Measurements from ENCODE around the gene MFSD1.

MFSD1 gene

DNA sequence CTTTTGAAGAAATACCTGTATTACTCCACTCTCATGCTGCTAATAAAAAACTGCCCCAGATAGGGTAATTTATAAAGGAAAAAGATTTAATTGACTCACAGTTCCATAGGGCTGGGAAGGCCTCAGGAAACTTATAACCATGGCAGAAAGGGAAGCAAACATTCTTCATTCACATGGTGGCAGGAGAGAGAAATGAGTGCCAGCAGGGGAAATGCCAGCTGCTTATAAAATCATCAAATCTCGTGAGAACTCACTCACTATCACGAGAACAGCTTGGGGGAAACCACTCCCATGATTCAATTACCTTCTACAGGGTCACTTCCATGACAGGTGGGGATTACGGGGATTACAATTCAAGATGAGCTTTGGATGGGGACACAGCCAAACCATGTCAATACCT, 18.7 kb downstream of the MFSD1 start:
- DNase-seq (ENCODE audit: extremely low read depth, insufficient read length) = no peak
- TF ChIP-seq, protein P1, sequence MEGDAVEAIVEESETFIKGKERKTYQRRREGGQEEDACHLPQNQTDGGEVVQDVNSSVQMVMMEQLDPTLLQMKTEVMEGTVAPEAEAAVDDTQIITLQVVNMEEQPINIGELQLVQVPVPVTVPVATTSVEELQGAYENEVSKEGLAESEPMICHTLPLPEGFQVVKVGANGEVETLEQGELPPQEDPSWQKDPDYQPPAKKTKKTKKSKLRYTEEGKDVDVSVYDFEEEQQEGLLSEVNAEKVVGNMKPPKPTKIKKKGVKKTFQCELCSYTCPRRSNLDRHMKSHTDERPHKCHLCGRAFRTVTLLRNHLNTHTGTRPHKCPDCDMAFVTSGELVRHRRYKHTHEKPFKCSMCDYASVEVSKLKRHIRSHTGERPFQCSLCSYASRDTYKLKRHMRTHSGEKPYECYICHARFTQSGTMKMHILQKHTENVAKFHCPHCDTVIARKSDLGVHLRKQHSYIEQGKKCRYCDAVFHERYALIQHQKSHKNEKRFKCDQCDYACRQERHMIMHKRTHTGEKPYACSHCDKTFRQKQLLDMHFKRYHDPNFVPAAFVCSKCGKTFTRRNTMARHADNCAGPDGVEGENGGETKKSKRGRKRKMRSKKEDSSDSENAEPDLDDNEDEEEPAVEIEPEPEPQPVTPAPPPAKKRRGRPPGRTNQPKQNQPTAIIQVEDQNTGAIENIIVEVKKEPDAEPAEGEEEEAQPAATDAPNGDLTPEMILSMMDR (IDR thresholded peaks at IDR 0.05; ENCODE audit: insufficient read depth, low read length, poor library complexity, severe bottlenecking) = no peak
- Histone ChIP-seq H3K36me3 (ENCODE audit: control insufficient read depth, insufficient read depth, low read length) (peaks cover 9% of the 10 kb centered on the region), H3K27me3 (replicated peaks; ENCODE audit: control insufficient read depth, insufficient read depth, low read length) (no peaks in the 10 kb centered on the region), H3K4me3 (replicated peaks; ENCODE audit: low read depth, low read length) (no peak overlapping the region)

GRCh38 chr3:158821847-158822246, 20.0 kb downstream of the MFSD1 start:
- DNase-seq (ENCODE audit: extremely low read depth, insufficient read length) = no peak
- peaks cover 9% of the 10 kb centered on the region for H3K36me3 ChIP-seq (ENCODE audit: control insufficient read depth, insufficient read depth, low read length)
- no peak overlapping the region for H3K4me3 ChIP-seq (replicated peaks; ENCODE audit: low read depth, low read length)
- H3K27me3 ChIP-seq (replicated peaks; ENCODE audit: control insufficient read depth, insufficient read depth, low read length) = no peaks in the 10 kb centered on the region
- TF ChIP-seq, protein P1 (IDR thresholded peaks at IDR 0.05; ENCODE audit: insufficient read depth, low read length, poor library complexity, severe bottlenecking) = no peak

DNA sequence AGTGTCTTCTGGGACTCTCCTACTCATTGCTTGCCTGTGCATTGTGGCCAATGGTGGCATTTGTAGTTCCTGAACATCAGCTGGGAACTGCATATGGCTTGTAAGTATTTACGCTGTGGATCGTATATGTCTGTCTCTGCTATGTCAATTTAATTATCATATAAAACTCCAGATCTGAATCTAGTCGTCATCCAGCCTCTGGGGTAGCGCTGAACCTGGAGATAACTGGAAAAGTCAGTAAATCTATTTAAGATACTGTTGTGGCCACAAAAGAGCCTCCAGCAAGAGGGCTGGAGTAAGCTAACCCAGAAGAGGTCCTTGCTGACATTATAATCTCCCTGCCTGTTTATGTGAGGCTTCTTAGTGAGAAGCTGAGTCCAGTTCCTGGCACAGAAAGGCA, 21.6 kb downstream of the MFSD1 start:
- Histone ChIP-seq H3K36me3 (ENCODE audit: control insufficient read depth, insufficient read depth, low read length) (peaks cover 9% of the 10 kb centered on the region), H3K27me3 (replicated peaks; ENCODE audit: control insufficient read depth, insufficient read depth, low read length) (no peaks in the 10 kb centered on the region), H3K4me3 (replicated peaks; ENCODE audit: low read depth, low read length) (no peak overlapping the region)
- no peak for DNase-seq (ENCODE audit: extremely low read depth, insufficient read length)
- TF ChIP-seq, protein P1 (IDR thresholded peaks at IDR 0.05; ENCODE audit: insufficient read depth, low read length, poor library complexity, severe bottlenecking) = no peak

DNA sequence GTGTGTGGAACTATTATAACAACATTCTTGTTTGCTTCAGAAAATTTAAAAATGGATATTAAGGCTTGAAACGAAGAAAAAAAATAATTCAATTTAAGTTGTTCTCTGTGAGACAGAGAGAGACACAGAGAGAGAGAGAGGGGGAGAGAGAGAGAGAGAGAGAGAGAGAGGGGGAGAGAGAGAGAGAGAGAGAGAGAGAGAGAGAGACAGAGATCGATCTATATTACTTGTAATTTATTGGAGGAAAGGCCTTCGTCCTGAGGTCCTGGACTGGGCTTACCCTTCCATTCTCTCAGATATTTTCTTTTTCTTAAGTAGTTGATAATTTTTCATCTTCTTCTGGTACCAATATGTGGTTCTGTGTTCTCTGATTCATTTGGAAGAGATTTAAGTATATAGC, 25.9 kb downstream of the MFSD1 start:
- H3K36me3 ChIP-seq (ENCODE audit: control insufficient read depth, insufficient read depth, low read length) = peaks cover 3% of the 10 kb centered on the region
- no peaks in the 10 kb centered on the region for H3K27me3 ChIP-seq (replicated peaks; ENCODE audit: control insufficient read depth, insufficient read depth, low read length)
- TF ChIP-seq, protein P1 (IDR thresholded peaks at IDR 0.05; ENCODE audit: insufficient read depth, low read length, poor library complexity, severe bottlenecking) = no peak
- H3K4me3 ChIP-seq (replicated peaks; ENCODE audit: low read depth, low read length) = no peak overlapping the region
- no peak for DNase-seq (ENCODE audit: extremely low read depth, insufficient read length)

DNA sequence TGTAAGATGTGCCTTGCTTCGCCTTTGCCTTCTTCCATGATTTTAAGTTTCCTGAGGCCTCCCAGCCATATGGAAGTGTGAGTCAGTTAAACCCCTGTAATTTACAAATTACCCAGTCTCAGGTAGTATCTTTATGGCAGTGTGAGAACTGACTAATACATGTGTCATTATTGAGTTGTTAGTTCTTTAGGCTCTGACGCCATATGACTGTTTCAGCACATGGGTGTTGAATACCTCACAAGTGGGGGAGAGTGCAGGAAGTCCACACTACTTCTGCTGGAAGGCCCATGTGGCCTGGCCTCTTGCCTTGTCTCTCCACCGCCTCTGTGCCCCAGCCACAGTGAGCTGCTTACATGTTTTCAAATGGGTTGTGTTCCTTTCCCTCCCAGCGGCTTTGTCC, 28.5 kb downstream of the MFSD1 start:
- DNase-seq (ENCODE audit: extremely low read depth, insufficient read length) = no peak
- no peak overlapping the region for H3K4me3 ChIP-seq (replicated peaks; ENCODE audit: low read depth, low read length)
- H3K36me3 ChIP-seq (ENCODE audit: control insufficient read depth, insufficient read depth, low read length) = no peaks in the 10 kb centered on the region
- no peaks in the 10 kb centered on the region for H3K27me3 ChIP-seq (replicated peaks; ENCODE audit: control insufficient read depth, insufficient read depth, low read length)
- TF ChIP-seq, protein P1 (IDR thresholded peaks at IDR 0.05; ENCODE audit: insufficient read depth, low read length, poor library complexity, severe bottlenecking) = no peak

GRCh38 chr3:158831861-158832260, 30.0 kb downstream of the MFSD1 start:
- H3K4me3 ChIP-seq (replicated peaks; ENCODE audit: low read depth, low read length) = no peak overlapping the region
- TF ChIP-seq, protein P1 (IDR thresholded peaks at IDR 0.05; ENCODE audit: insufficient read depth, low read length, poor library complexity, severe bottlenecking) = no peak
- no peaks in the 10 kb centered on the region for H3K27me3 ChIP-seq (replicated peaks; ENCODE audit: control insufficient read depth, insufficient read depth, low read length)
- no peak for DNase-seq (ENCODE audit: extremely low read depth, insufficient read length)
- H3K36me3 ChIP-seq (ENCODE audit: control insufficient read depth, insufficient read depth, low read length) = no peaks in the 10 kb centered on the region
